ENCODE data around the gene MEGF9. TPM values are rescaled to one million over a fixed set of nuclear protein-coding genes. Genes with fewer than 3 reads are reported as not detected.

Gene MEGF9
- total and polyA plus RNA-seq, 2 donors (not counting 3 experiments of a cell fraction or from before 2014, with no cell fraction given), result 4.0 to 13.0 TPM

DNA sequence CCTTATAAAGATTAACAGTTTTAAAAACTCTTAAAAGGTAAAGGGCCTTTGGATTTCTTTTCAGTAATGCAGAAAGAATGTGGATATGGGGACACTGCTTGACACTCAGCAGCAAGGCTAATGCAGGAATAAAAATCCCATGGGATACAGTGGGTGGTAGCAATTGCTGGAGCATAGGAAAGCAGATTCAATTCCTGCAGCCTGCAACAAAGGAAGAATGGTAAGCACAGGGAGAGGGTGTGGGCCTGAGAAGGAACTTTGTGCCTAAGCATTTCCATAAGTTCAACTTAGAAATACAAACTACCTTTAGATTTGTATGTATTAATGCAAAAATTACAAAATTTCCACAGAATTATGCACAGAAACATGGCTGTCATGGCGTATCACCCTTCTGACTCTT is 68.5 kb downstream of the MEGF9 start:
- Histone ChIP-seq H4K20me1 (replicated peaks; ENCODE audit: control insufficient read depth, extremely low read depth, insufficient read depth, low read length) (no peaks in the 10 kb centered on the region), H3K4me2 (ENCODE audit: insufficient read depth, low read length) (no peak overlapping the region), H3K4me1 (ENCODE audit: control insufficient read depth, extremely low read depth, insufficient read depth, low read length) (no peaks in the 10 kb centered on the region), H3K9me1 (replicated peaks; ENCODE audit: control insufficient read depth, extremely low read depth, insufficient read depth, low read length) (no peaks in the 10 kb centered on the region), H2AFZ (ENCODE audit: low read depth, low read length) (no peak overlapping the region), H3K9ac (replicated peaks; ENCODE audit: extremely low read depth, insufficient read depth, low read length) (no peak overlapping the region), H3K9me3 (replicated peaks; ENCODE audit: control insufficient read depth, insufficient read depth, low read length) (no peaks in the 10 kb centered on the region), H3K79me2 (ENCODE audit: control insufficient read depth, insufficient read depth, low read length) (no peaks in the 10 kb centered on the region), H3K4me3 (replicated peaks in 1 of 3; ENCODE audit: insufficient read depth in 1 of 3, low read depth in 1 of 3, low read length in 3 of 3) (no peak overlapping the region), H3K27ac (ENCODE audit: insufficient read depth, low read depth, low read length) (no peak overlapping the region), H3K36me3 (ENCODE audit: control insufficient read depth in 2 of 2, extremely low read depth in 1 of 2, insufficient read depth in 2 of 2, low read length in 2 of 2) (no peaks in the 10 kb centered on the region), H3K27me3 (ENCODE audit: control insufficient read depth in 2 of 2, insufficient read depth in 2 of 2, low read length in 2 of 2) (no peaks in the 10 kb centered on the region)
- DNase-seq (ENCODE audit: low read depth, low spot score), result no peak
- intact Hi-C loops (cut with micrococcal nuclease), result no loop called here
- ChIA-PET POLR2A (no interaction called here), CTCF (interaction anchor here (1.1 to 2.1 kb wide), 2 partner anchors 14 to 96 kb away, joined by 3 to 5 read pairs; no protein-coding TSS in a partner anchor)
- dilution Hi-C loops (cut with MboI; ENCODE audit: extremely low pct_ligation_motif_present, low sequenced_read_pairs), result no loop called here
- TF ChIP-seq MYC (IDR thresholded peaks at IDR 0.05; ENCODE audit: low read depth, low read length), result no peak
- no peak for TF ChIP-seq EZH2 (IDR thresholded peaks at IDR 0.05; ENCODE audit: borderline replicate concordance, low read depth, low read length, severe bottlenecking)
- TF ChIP-seq JUN (IDR thresholded peaks at IDR 0.05; ENCODE audit: borderline replicate concordance, insufficient read depth, insufficient read length, low read depth), result no peak
- no peak for TF ChIP-seq POLR2A (IDR thresholded peaks at IDR 0.05; ENCODE audit: low read depth, low read length)
- TF ChIP-seq FOS (IDR thresholded peaks at IDR 0.05; ENCODE audit: borderline replicate concordance, insufficient read depth, low read length), result no peak
- no peak for TF ChIP-seq POLR2AphosphoS5 (IDR thresholded peaks at IDR 0.05; ENCODE audit: insufficient read depth, low read depth, low read length)
- no peak for TF ChIP-seq GATA2 (IDR thresholded peaks at IDR 0.05; ENCODE audit: insufficient read depth, insufficient read length, low read depth, low read length)
- TF ChIP-seq, protein P1, sequence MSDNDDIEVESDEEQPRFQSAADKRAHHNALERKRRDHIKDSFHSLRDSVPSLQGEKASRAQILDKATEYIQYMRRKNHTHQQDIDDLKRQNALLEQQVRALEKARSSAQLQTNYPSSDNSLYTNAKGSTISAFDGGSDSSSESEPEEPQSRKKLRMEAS (IDR thresholded peaks at IDR 0.05; ENCODE audit: insufficient read depth, insufficient read length), result no peak
- TF ChIP-seq, protein P2, sequence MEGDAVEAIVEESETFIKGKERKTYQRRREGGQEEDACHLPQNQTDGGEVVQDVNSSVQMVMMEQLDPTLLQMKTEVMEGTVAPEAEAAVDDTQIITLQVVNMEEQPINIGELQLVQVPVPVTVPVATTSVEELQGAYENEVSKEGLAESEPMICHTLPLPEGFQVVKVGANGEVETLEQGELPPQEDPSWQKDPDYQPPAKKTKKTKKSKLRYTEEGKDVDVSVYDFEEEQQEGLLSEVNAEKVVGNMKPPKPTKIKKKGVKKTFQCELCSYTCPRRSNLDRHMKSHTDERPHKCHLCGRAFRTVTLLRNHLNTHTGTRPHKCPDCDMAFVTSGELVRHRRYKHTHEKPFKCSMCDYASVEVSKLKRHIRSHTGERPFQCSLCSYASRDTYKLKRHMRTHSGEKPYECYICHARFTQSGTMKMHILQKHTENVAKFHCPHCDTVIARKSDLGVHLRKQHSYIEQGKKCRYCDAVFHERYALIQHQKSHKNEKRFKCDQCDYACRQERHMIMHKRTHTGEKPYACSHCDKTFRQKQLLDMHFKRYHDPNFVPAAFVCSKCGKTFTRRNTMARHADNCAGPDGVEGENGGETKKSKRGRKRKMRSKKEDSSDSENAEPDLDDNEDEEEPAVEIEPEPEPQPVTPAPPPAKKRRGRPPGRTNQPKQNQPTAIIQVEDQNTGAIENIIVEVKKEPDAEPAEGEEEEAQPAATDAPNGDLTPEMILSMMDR (IDR thresholded peaks at IDR 0.05; ENCODE audit: extremely low read depth in 1 of 2, insufficient read depth in 1 of 2, low read depth in 1 of 2, low read length in 2 of 2), result no peak
- BruUV-seq (replicated peaks), result no TSS peak
- FAIRE-seq, result no peak
